Immature natural killer cell (primary cell): Measurements from ENCODE around the gene ARRB1. TPM values are rescaled to one million over a fixed set of nuclear protein-coding genes. Genes with fewer than 3 reads are reported as not detected.
"Not testable (repeated sequence)": the region's sequence is repeated elsewhere in the genome, so short reads cannot be mapped to it uniquely, and the experiment has no call there.

Experiments
- DNase-seq, 3 donors: peaks; one replicate each; pipeline ENCODE4 v3.0.0; 2022; ENCODE audit warnings: mixed read lengths in 1 of 3
- H3K27ac Mint-ChIP-seq, 6 donors: one replicate each; pipeline ENCODE4 v1.8.0; 2020; ENCODE audit warnings: mixed read lengths in 6 of 6, mild to moderate bottlenecking in 5 of 6, inconsistent platforms in 4 of 6, moderate library complexity in 3 of 6
- H3K27me3 Mint-ChIP-seq, 3 donors: one replicate each; pipeline ENCODE4 v1.8.0; 2020 to 2021; ENCODE audit warnings: low read depth in 3 of 3, mild to moderate bottlenecking in 3 of 3, mixed read lengths in 3 of 3, moderate library complexity in 3 of 3, inconsistent platforms in 1 of 3
- H3K36me3 Mint-ChIP-seq, 3 donors: one replicate each; pipeline ENCODE4 v1.8.0; 2020; ENCODE audit warnings: mixed read lengths in 3 of 3, inconsistent platforms in 2 of 3, mild to moderate bottlenecking in 2 of 3
- H3K4me1 Mint-ChIP-seq, 2 donors: one replicate each; pipeline ENCODE4 v1.8.0; 2020; ENCODE audit warnings: inconsistent platforms in 2 of 2, mild to moderate bottlenecking in 2 of 2, mixed read lengths in 2 of 2, moderate library complexity in 1 of 2
- H3K4me3 Mint-ChIP-seq, 5 donors: one replicate each; pipeline ENCODE4 v1.8.0; 2020; ENCODE audit warnings: mild to moderate bottlenecking in 5 of 5, mixed read lengths in 5 of 5, inconsistent platforms in 3 of 5, moderate library complexity in 3 of 5
- H3K9me3 Mint-ChIP-seq, 6 donors: one replicate each; pipeline ENCODE4 v1.8.0; 2020; ENCODE audit warnings: mild to moderate bottlenecking in 6 of 6, mixed read lengths in 6 of 6, inconsistent platforms in 4 of 6, moderate library complexity in 3 of 6
- polyA plus RNA-seq, 3 donors: library from polyadenylated mRNA; unstranded; fragments of 300-500 nt; fragmentation: Illumina TruSeq; gene quantifications; one replicate each; pipeline ENCODE4 v1.2.3, GENCODE V29; 2021

The ARRB1 gene
- polyA plus RNA-seq, 3 donors from 2014 or later = 28.7 to 51.1 (median 41.5) TPM

DNA sequence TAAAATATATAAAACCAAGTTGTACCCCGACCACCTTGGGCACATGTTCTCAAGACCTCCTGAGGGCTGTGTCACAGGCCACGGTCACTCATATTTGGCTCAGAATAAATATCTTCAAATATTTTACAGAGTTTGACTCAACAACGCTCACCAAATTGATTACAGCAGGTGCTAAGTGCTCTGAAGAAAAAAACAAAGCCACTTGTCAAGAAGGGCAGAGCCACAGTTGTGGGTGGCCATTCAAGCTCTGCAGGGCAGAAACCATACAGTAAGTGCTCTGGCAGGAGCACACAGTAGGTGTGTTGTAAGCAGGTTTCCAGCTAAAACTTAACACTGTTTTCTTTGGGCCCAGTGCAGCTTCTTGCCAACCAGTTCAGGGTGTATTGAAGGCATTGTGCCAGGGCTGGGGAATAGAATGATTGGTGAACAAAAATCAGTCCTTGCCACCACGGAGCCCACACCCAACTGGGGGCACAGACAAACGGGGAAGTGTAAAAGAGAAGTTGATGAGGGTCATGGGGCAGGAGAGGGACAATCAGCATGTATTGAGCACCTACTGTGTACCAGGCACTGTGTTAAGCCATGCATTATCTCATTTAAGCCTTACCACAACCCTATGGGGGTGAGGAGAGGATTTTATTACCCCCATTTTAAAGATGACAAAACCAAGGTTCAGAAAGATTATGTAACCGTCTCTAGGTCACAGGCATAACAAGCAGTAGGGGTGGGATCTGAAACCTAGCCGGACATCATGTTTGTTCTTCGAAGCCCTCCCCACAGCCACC lies 18.2 kb downstream of the ARRB1 start:
- Mint-ChIP-seq H3K27me3 (peaks cover 0 to 2% (median 0%) of the 10 kb centered on the region in 3 donors), H3K4me3 (peak overlapping the region in 3 of 5 donors; percentile 1 to 41 (median 6)), H3K4me1 (peaks cover 94 to 98% of the 10 kb centered on the region in 2 donors), H3K27ac (peak overlapping the region; percentile 45 to 83 (median 65)), H3K9me3 (no peaks in the 10 kb centered on the region), H3K36me3 (peaks cover 0 to 4% (median 0%) of the 10 kb centered on the region in 3 donors)
- no peak for DNase-seq

DNA sequence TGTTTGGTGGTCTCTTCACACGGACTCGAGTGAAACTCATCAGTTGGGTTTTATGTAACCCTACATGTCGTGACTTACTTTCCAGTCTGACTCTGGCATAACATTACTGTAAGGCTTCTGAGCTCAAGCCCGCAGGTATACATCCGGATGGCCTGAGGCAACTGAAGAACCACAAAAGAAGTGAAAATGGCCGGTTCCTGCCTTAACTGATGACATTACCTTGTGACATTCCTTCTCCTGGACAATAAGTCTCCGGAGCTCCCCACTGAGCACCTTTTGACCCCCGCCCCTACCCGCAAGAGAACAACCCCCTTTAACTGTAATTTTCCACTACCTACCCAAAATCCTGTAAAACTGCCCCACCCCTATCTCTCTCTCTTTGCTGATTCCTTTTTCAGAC lies 19.7 kb downstream of the ARRB1 start:
- H3K27me3 Mint-ChIP-seq, H3K36me3 Mint-ChIP-seq, DNase-seq, H3K9me3 Mint-ChIP-seq, H3K4me3 Mint-ChIP-seq: not testable (repeated sequence)
- H3K27ac Mint-ChIP-seq = peak overlapping the region; percentile 20 to 86 (median 76)
- peaks cover 84 to 90% of the 10 kb centered on the region in 2 donors for H3K4me1 Mint-ChIP-seq

DNA sequence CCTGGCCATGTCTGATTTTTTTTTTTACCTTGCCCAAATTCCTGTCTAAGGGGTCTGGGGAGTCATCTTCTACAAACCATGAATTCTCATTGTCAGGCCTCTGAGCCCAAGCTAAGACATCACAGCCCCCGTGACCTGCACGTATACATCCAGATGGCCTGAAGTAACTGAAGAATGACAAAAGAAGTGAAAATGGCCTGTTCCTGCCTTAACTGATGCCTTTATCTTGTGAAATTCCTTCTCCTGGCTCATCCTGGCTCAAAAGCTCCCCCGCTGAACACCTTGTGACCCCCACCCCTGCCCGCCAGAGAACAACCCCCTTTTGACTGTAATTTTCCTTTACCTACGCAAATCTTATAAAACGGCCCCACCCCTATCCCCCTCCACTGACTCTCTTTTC lies 20.2 kb downstream of the ARRB1 start:
- H3K27ac Mint-ChIP-seq = peak overlapping the region; percentile 41 to 86 (median 73)
- peaks cover 84 to 90% of the 10 kb centered on the region in 2 donors for H3K4me1 Mint-ChIP-seq
- H3K36me3 Mint-ChIP-seq, H3K9me3 Mint-ChIP-seq, DNase-seq, H3K27me3 Mint-ChIP-seq, H3K4me3 Mint-ChIP-seq: not testable (repeated sequence)

DNA sequence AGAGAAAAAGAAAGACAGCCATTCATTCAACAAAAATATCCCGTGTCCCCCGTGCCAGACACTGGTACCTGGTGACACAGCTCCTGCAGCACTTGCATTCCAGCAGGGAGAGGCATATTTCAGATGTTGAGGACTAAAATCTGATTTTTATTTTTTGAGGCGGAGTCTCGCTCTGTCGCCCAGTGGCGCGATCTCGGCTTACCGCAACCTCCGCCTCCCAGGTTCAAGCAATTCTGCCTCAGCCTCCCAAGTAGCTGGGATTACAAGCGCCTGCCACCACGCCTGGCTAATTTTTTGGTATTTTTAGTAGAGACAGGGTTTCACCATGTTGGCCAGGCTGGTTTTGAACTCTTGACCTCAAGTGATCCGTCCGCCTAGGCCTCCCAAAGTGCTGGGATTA lies 20.6 kb downstream of the ARRB1 start:
- not testable (repeated sequence) for H3K4me3 Mint-ChIP-seq
- peak overlapping the region in 4 of 6 donors; percentile 64 to 92 (median 84) for H3K27ac Mint-ChIP-seq

DNA sequence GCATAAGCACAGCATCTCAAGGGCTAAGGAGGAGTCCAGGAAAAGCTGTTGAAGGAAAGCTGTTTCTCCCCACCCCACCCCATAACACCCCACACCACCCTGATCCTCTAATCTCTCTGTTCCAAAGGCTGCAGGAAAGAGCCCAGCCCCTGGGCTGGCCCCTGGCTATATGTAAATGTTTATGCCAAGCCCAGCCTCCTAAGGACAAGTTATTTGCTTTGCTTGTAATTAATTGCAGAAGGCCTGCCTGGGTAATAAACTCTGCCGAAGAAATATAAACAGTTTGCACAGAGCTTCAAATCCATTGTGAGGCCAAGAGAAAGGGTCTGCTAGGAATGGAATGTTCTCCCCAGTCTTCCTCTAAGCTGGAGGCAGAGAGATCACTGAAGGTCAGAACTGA lies 21.2 kb downstream of the ARRB1 start:
- DNase-seq = no peak
- H3K4me1 Mint-ChIP-seq = peaks cover 83 to 87% of the 10 kb centered on the region in 2 donors
- H3K9me3 Mint-ChIP-seq = no peaks in the 10 kb centered on the region
- peak overlapping the region in 4 of 5 donors; percentile 37 to 71 (median 62) for H3K4me3 Mint-ChIP-seq
- no peaks in the 10 kb centered on the region for H3K27me3 Mint-ChIP-seq
- H3K27ac Mint-ChIP-seq = peak overlapping the region; percentile 63 to 92 (median 83)
- H3K36me3 Mint-ChIP-seq = peaks cover 0 to 3% (median 0%) of the 10 kb centered on the region in 3 donors

More for the DNA sequence above, 20.6 kb downstream of the ARRB1 start:
- H3K27me3 Mint-ChIP-seq, H3K36me3 Mint-ChIP-seq, H3K9me3 Mint-ChIP-seq, DNase-seq: not testable (repeated sequence)
- H3K4me1 Mint-ChIP-seq = peaks cover 85 to 90% of the 10 kb centered on the region in 2 donors

DNA sequence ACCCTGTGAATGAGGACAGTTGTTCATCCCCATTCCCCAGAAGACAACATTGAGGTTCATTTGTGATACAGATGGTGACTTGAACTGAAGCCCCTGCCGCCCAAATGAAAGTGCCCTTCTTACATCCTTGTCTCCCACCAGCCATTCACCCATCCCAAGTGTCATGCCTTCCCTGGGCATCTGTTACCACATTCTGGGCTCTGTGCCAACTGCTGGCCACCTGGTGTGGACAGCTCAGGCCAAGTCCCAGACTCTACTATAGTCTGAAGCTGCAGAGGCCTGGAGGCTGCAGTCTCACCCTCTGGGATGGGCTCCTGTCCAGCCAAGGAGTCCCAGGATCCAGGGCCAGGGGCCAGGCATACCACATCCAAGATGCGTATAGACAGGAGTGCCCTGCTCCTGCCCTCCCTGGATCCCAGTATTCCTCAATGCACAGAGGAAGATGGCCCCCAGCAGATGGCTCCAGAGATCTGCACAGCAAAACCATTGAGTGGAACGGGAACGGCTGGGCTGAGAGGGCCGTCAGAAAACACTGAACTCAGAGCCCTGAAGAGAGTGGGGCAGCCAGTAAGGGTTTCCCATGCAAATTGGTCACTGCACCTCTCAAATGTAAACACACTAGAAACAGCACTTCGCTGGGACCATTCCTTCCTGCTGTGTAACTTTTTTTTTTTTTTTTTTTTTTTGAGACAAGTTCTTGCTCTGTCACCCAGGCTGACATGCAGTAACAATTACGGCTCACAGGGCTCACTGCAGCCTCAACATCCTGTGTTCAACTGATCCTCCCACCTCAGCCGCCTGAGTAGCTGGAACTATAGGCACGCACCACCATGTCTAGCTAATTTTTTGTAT lies 22.8 kb downstream of the ARRB1 start:
- DNase-seq = peak; percentile 61 to 69 (median 66)
- Mint-ChIP-seq H3K36me3 (peaks cover 0 to 7% (median 3%) of the 10 kb centered on the region in 3 donors), H3K4me3 (peak overlapping the region; percentile 59 to 70 (median 64)), H3K9me3 (no peaks in the 10 kb centered on the region), H3K27ac (peak overlapping the region; percentile 63 to 92 (median 83)), H3K27me3 (no peaks in the 10 kb centered on the region), H3K4me1 (peaks cover 78 to 81% of the 10 kb centered on the region in 2 donors)

DNA sequence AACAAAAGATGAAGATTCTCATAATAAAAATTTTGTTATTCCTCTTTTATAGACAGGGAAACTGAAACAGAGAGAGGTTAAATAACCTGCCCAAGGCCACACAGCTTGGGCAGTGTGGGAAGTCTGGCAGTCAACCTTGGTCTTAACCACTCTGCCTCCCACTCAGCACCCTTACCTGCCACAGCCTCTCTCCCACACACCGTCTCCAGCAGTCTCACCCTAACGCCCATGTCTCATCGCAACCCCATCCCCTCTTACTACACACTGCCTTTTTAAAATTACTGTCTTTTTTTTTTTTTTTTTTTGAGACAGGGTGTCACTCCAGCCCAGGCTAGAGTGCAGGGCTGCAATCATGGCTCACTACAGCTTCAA lies 25.0 kb downstream of the ARRB1 start:
- Mint-ChIP-seq H3K27me3 (no peaks in the 10 kb centered on the region), H3K4me1 (peaks cover 79% of the 10 kb centered on the region in 2 donors), H3K4me3 (peak overlapping the region; percentile 21 to 75 (median 46)), H3K36me3 (peaks cover 3 to 10% (median 5%) of the 10 kb centered on the region in 3 donors), H3K9me3 (no peaks in the 10 kb centered on the region), H3K27ac (peak overlapping the region; percentile 48 to 89 (median 76))
- no peak for DNase-seq

DNA sequence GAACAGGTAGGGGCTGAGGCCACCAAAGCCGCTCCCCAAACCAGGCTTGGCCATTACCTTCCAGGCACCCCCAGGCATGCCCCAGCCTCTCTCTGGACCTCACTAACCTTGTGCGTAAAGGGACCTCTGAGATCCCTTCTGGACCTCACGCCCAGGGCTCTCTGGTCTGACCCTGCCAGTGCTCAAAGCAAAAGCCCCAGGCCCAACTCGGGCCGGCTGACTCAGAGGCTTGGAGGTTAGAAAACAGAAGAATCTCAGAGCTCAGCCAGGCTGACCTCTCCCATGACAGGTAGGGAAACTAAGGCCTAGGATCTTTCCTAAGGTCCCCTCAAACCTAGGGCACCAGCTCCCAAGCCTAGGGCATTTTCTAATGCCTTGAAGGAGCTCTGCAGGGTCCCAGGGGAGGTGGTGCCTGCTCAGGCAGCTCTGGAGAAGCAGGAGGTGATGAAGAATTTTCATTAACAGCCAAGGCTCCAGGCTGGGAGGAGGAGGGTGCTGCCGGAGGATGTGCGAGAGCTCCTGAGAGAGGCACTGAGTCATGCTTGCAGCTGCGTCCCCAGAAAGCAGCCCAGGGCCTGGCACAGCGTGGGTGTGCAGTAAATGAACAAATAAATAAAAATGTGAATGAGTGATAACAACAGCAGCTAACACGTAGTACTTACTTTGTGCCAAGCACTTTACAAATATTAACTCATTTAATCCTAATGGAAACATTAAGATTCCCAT lies 25.6 kb downstream of the ARRB1 start:
- H3K4me1 Mint-ChIP-seq = peaks cover 78 to 79% of the 10 kb centered on the region in 2 donors
- H3K9me3 Mint-ChIP-seq = no peaks in the 10 kb centered on the region
- H3K36me3 Mint-ChIP-seq = peaks cover 3 to 10% (median 5%) of the 10 kb centered on the region in 3 donors
- no peaks in the 10 kb centered on the region for H3K27me3 Mint-ChIP-seq
- no peak for DNase-seq
- peak overlapping the region in 4 of 5 donors; percentile 21 to 75 (median 35) for H3K4me3 Mint-ChIP-seq
- H3K27ac Mint-ChIP-seq = peak overlapping the region; percentile 48 to 89 (median 76)

DNA sequence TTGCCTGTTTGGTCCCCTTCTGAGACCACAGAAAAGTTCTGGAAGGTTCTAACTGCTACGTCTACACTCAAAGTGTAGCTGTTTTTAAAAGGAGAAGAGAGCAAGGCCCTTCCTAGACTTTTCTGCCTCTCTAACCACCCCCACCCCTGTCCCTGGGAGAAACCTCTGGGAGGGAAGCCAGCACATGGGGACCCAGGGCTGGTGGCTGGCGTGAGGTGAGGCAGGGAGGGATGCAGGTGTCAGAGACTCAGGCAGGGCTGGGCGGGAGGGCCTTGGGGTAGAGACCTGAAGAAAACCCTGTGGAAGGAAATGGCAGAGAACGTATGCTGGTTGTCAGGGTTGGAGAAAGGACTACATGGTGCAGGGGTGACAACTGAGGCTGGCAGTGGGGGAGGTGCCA lies 26.7 kb downstream of the ARRB1 start:
- H3K4me1 Mint-ChIP-seq = peaks cover 75 to 78% of the 10 kb centered on the region in 2 donors
- H3K27me3 Mint-ChIP-seq = no peaks in the 10 kb centered on the region
- DNase-seq = no peak
- H3K27ac Mint-ChIP-seq = peak overlapping the region in 4 of 6 donors; percentile 36 to 76 (median 72)
- no peak overlapping the region for H3K4me3 Mint-ChIP-seq
- H3K36me3 Mint-ChIP-seq = peaks cover 3 to 10% (median 5%) of the 10 kb centered on the region in 3 donors
- H3K9me3 Mint-ChIP-seq = no peaks in the 10 kb centered on the region

DNA sequence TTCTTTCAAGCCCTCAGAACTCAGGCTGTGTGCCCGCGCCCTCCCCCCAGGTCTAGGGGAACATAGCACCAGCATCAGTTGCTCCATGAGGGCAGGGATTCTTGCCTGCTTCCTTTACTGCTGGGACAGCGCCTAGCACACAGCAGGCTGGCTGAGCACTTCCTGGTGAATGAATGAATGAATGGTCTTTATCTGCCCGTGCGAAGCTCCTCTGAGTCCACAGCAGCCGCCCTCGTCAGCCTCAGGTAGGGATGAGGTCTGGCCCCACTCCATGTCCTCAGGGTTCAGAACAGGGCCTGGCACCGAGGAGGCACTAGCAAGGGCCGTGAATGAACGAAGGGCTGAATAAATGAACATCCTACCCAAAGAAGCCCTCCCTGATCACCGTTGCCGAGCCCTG lies 27.3 kb downstream of the ARRB1 start:
- Mint-ChIP-seq H3K4me1 (peaks cover 75 to 78% of the 10 kb centered on the region in 2 donors), H3K36me3 (peaks cover 5 to 10% (median 6%) of the 10 kb centered on the region in 3 donors), H3K9me3 (no peaks in the 10 kb centered on the region), H3K27me3 (no peaks in the 10 kb centered on the region), H3K4me3 (no peak overlapping the region), H3K27ac (peak overlapping the region in 2 of 6 donors; percentile 55 to 58)
- no peak for DNase-seq

DNA sequence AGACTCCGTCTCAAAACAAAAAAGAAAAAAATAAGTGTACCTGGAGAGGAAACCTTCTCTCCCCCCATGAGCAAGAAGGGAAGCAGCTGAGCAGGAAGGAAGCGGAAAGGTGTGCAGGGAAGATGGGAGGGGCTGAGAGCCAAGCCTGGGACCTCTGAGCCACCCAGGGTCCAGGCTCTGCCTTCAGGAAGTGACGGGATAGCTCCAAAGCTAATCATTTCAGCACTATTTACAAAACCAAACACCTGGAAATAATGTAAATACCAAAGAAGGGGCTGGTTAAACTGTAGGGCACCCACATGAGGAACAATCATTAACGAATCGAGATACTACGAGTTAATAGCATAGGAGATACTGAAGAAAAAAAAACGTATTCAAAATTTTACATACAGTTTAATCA lies 27.9 kb downstream of the ARRB1 start:
- Mint-ChIP-seq H3K36me3 (peaks cover 5 to 10% (median 6%) of the 10 kb centered on the region in 3 donors), H3K4me1 (peaks cover 73 to 78% of the 10 kb centered on the region in 2 donors), H3K4me3 (peak overlapping the region in 1 of 5 donors; percentile 8), H3K27me3 (no peaks in the 10 kb centered on the region), H3K27ac (peak overlapping the region in 2 of 6 donors; percentile 48 to 58), H3K9me3 (no peaks in the 10 kb centered on the region)
- no peak for DNase-seq

DNA sequence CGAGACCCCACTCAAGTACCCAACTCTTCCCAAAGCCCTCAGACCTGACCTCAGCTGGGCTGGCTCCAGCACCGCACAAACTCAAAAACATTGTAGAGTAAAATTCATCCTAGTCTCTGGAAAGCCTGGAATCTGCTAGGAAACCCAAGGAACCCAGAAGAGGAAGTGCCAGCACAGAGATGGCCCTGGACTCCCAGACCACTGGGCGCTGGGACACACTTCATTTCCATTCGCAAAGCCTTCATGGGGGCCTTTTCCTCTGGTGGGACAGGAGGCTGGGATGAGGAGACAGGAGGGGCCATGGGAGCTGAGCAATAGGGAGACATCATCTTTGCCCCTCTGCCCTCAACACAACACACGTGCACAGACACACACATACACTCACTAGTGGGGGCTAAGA lies 30.8 kb downstream of the ARRB1 start:
- Mint-ChIP-seq H3K4me1 (peaks cover 78 to 80% of the 10 kb centered on the region in 2 donors), H3K27me3 (no peaks in the 10 kb centered on the region), H3K27ac (no peak overlapping the region), H3K36me3 (peaks cover 3 to 10% (median 5%) of the 10 kb centered on the region in 3 donors), H3K9me3 (no peaks in the 10 kb centered on the region), H3K4me3 (no peak overlapping the region)
- no peak for DNase-seq

DNA sequence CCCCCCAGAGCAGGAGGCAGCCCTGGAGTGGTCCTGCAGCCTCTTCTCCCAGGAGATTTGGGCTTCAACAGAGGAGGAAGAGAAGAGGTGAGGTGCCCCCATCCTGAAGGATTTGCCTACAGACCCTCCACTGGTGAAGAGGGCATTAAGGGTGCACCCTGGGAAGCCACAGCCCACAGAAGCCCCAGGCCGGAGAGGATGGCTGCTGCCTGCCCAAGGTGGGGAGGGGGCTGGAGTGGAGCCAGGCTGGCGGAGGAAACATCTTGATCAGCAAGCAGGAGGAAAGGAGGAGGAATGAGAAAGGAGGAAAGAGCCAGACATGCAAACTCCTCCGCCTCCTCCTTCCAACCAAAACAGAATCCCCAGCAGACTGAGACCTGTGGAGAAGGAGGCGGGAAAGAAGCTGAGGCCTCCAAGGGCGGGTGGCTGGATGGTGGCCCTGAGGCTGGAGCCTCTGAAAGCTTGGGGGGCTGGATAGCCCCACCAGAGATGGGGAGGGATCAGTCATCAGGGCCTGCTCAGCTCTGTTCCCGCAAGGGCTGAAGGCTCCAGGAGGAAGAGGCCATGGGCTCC lies 31.3 kb downstream of the ARRB1 start:
- Mint-ChIP-seq H3K4me1 (peaks cover 82 to 84% of the 10 kb centered on the region in 2 donors), H3K9me3 (no peaks in the 10 kb centered on the region), H3K36me3 (peaks cover 3 to 10% (median 5%) of the 10 kb centered on the region in 3 donors), H3K27ac (peak overlapping the region in 2 of 6 donors; percentile 37 to 58), H3K4me3 (no peak overlapping the region), H3K27me3 (no peaks in the 10 kb centered on the region)
- DNase-seq = no peak
